Stomach (tissue), 9 donors: ENCODE results near the gene SKA2. TPM values are rescaled to one million over a fixed set of nuclear protein-coding genes. Genes with fewer than 3 reads are reported as not detected.

Source experiments
- DNase-seq, 2 donors: peaks; one replicate each; pipeline versions ENCODE4 v3.0.0 to v3.0.0-alpha.2; 2013 to 2019
- H3K27ac ChIP-seq, 5 donors: fragments of 200-600 bp in 4 of 5; sonication (generic) in 4 of 5; one replicate each; pipeline ENCODE4 v1.5.1; 2013 to 2019; ENCODE audit warnings: mild to moderate bottlenecking in 1 of 5, moderate library complexity in 1 of 5
- H3K27me3 ChIP-seq, 3 donors: fragments of 200-600 bp; sonication (generic); one replicate each; pipeline ENCODE4 v1.5.1; 2017 to 2019; ENCODE audit warnings: mixed run types in 1 of 3
- H3K36me3 ChIP-seq, 4 donors: fragments of 200-600 bp; sonication (generic); 1 replicate in 3 of 4; 2 replicates in 1 of 4; pipeline ENCODE4 v1.5.1; 2016 to 2019
- H3K4me1 ChIP-seq, 4 donors: fragments of 200-600 bp; sonication (generic); one replicate each; pipeline ENCODE4 v1.5.1; 2016 to 2019
- H3K4me3 ChIP-seq, 4 donors: fragments of 200-600 bp; sonication (generic) in 3 of 4; one replicate each; pipeline ENCODE4 v1.5.1; 2016 to 2019; ENCODE audit warnings: mild to moderate bottlenecking in 1 of 4
- H3K9me3 ChIP-seq, 4 donors: fragments of 200-600 bp; sonication (generic); one replicate each; pipeline ENCODE4 v1.5.1; 2016 to 2019
- EP300 ChIP-seq: sonication (generic); formaldehyde crosslinking; IDR thresholded peaks from one replicate; pipeline ENCODE4 v1.6.1; 2017; ENCODE audit warnings: antibody characterized with exemption
- POLR2A ChIP-seq, 4 donors: fragments of 450-650 bp; IDR thresholded peaks; one replicate each; pipeline ENCODE4 v1.6.1; 2016; ENCODE audit warnings: antibody characterized with exemption in 4 of 4, control low read depth in 2 of 4, mild to moderate bottlenecking in 1 of 4, moderate library complexity in 1 of 4
- POLR2AphosphoS5 ChIP-seq, 3 donors: sonication (generic); formaldehyde crosslinking; IDR thresholded peaks; one replicate each; pipeline ENCODE4 v1.6.1; 2016; ENCODE audit warnings: antibody characterized with exemption in 3 of 3
- WGBS, 5 donors: extraction: QIAGEN DNeasy Blood & Tissue Kit in 3 of 5; methylation state at CpG; one replicate each; pipeline versions ENCODE4 v1.1.5 to v1.1.7; 2013 to 2018; 5-methylcytosine and 5-hydroxymethylcytosine counted together
- intact Hi-C: fragments of 100-400 bp; cut with DNase I; formaldehyde crosslinking; loops from one replicate; pipeline ENCODE4 v1.15.1; 2023; ENCODE audit warnings: low total_unique reads
- polyA plus RNA-seq, 3 donors: library from polyadenylated mRNA; stranded (reverse); fragments of 200-250 nt; gene quantifications; one replicate each; pipeline ENCODE4 v1.2.3, GENCODE V29; 2013
- total RNA-seq, 5 donors: library from RNA; depleted of rRNA; stranded (reverse); fragments of >200 nt; gene quantifications; one replicate each; pipeline versions ENCODE4 v1.1.0 to v1.2.3, GENCODE V29; 2014 to 2016
- TF ChIP-seq, protein P1 (sequence below), 7 experiments: fragments of 450-650 bp in 4 of 7; fragments of 200-600 bp in 3 of 7; sonication (generic) in 3 of 7; IDR thresholded peaks; one replicate each; pipeline ENCODE4 v1.5.1; 2016 to 2019; ENCODE audit warnings: antibody characterized with exemption in 7 of 7, control low read depth in 2 of 7, mild to moderate bottlenecking in 1 of 7
- donor health status: healthy with polysubstance abuse.
- donor health status: Bipolar disorder and iron deficiency.
- donor health status: healthy.

Gene SKA2
- total and polyA plus RNA-seq, 8 donors = 7.6 to 72.1 (median 34.5) TPM; not detected in 1

DNA sequence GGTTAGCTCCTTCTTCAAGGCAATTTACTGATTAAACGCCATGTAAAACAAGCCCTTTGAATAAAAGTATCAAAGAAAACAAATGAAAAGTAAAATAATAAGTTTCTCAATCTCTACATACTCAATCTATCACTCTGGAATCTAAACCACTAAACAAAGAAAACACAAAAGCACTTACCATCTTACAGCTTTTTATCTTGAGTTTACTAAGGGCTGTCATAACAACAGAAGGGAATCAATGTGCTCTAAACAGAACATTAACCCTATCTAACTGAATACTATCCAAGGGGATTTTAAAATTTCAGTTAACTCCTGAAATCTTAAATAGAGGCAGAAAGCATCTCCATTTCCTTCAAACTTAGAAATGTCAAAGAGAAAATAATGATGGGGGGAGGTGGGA, 3.4 kb downstream of the SKA2 start:
- 53 to 70% (median 66%) methylated on average over 1 of the region's 1 CpG for WGBS, 5 donors
- no peak for DNase-seq
- peaks cover 0 to 49% (median 29%) of the 10 kb centered on the region in 4 donors for H3K4me1 ChIP-seq
- H3K4me3 ChIP-seq = no peak overlapping the region
- H3K36me3 ChIP-seq = no peaks in the 10 kb centered on the region
- H3K27ac ChIP-seq = peak overlapping the region in 1 of 5 donors; percentile 6
- intact Hi-C loops = no loop called here
- TF ChIP-seq, protein P1, sequence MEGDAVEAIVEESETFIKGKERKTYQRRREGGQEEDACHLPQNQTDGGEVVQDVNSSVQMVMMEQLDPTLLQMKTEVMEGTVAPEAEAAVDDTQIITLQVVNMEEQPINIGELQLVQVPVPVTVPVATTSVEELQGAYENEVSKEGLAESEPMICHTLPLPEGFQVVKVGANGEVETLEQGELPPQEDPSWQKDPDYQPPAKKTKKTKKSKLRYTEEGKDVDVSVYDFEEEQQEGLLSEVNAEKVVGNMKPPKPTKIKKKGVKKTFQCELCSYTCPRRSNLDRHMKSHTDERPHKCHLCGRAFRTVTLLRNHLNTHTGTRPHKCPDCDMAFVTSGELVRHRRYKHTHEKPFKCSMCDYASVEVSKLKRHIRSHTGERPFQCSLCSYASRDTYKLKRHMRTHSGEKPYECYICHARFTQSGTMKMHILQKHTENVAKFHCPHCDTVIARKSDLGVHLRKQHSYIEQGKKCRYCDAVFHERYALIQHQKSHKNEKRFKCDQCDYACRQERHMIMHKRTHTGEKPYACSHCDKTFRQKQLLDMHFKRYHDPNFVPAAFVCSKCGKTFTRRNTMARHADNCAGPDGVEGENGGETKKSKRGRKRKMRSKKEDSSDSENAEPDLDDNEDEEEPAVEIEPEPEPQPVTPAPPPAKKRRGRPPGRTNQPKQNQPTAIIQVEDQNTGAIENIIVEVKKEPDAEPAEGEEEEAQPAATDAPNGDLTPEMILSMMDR (IDR thresholded peaks at IDR 0.05) = no peak
- no peak for TF ChIP-seq EP300
- TF ChIP-seq POLR2A (IDR thresholded peaks at IDR 0.05) = no peak
- TF ChIP-seq POLR2AphosphoS5 (IDR thresholded peaks at IDR 0.05) = no peak
- no peaks in the 10 kb centered on the region for H3K27me3 ChIP-seq
- no peaks in the 10 kb centered on the region for H3K9me3 ChIP-seq

DNA sequence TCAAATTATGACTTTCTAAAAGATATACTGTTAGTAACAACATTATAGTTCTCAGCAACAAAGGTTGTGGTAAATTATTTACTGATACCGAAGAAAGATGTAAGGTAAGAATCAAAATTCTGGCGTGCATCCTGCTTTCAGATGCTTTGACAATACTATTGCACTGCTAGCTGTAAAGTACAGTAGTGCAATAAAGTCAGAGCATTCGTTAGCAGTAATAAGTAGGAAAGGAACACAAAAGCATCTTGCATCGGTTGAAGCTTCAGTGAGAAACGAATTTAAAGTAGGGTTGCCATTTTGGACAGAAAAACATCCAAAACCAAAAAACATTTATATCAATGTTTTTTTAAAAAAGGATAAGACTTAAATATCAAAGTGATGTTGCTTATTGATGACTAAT, 4.0 kb downstream of the SKA2 start:
- 74 to 87% (median 79%) methylated on average over 5 of the region's 5 CpGs for WGBS, 5 donors
- DNase-seq = no peak
- H3K27ac ChIP-seq = no peak overlapping the region
- TF ChIP-seq POLR2A (IDR thresholded peaks at IDR 0.05) = no peak
- TF ChIP-seq EP300 = no peak
- TF ChIP-seq, protein P1 (IDR thresholded peaks at IDR 0.05) = no peak
- TF ChIP-seq POLR2AphosphoS5 (IDR thresholded peaks at IDR 0.05) = no peak
- no peaks in the 10 kb centered on the region for H3K36me3 ChIP-seq
- intact Hi-C loops = no loop called here
- H3K4me1 ChIP-seq = peaks cover 0 to 45% (median 26%) of the 10 kb centered on the region in 4 donors
- H3K9me3 ChIP-seq = no peaks in the 10 kb centered on the region
- H3K4me3 ChIP-seq = no peak overlapping the region
- no peaks in the 10 kb centered on the region for H3K27me3 ChIP-seq

DNA sequence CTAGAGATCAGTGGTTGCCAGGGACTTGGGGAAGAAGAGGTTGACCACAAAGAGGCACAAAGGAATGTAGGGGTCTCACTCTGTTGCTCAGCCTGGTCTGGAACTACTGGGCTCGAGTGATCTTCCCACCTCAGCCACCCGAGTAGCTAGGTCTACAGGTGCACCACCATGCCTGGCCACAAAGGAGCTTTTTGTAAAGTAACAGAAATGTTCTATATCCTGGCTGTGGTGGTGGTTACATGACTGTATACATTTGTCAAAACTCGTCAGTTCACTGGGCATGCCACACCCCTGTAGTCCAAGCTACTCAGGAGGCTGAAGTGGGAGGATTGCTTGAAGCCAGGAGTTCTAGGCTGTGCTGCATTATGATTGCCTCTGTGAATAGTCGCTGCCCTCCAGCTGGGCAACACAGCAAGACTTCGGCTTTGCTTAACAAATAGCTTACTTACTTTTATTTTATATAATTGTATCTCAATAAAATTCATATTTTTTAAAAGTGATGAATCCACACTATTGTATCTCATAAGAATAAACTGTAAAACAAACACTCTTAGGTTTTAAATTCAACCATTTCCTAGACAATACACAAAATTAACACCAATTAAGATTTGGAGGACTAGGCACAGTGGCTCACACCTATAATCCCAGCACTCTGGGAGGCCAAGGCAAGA, 5.0 kb downstream of the SKA2 start:
- TF ChIP-seq EP300 (no peak), POLR2AphosphoS5 (IDR thresholded peaks at IDR 0.05) (no peak), POLR2A (IDR thresholded peaks at IDR 0.05) (no peak)
- TF ChIP-seq, protein P1 (IDR thresholded peaks at IDR 0.05) = no peak
- Histone ChIP-seq H3K36me3 (no peaks in the 10 kb centered on the region), H3K4me1 (peaks cover 0 to 40% (median 24%) of the 10 kb centered on the region in 4 donors), H3K9me3 (no peaks in the 10 kb centered on the region), H3K27me3 (no peaks in the 10 kb centered on the region), H3K4me3 (no peak overlapping the region), H3K27ac (no peak overlapping the region)
- DNase-seq = no peak
- intact Hi-C loops = no loop called here
- 70 to 89% (median 86%) methylated on average over 5 of the region's 5 CpGs for WGBS, 5 donors

DNA sequence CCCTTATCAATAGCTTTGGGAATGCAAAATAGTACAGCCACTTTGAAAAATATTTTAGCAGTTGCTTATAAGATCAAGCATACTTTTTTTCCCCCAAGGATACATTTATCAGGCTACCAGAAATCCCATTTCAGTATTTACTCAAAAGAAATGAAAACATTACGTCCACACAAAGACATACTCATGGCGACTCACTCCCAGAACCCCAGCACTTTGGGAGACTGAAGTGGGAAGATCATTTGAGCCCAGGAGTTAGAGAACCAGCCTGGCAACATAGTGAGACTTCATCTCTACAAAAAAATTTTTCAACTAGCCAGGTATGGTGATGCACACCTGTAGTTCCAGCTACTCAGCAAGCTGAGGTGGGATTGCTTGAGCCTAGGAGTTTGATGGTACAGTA, 5.9 kb downstream of the SKA2 start:
- H3K27ac ChIP-seq = no peak overlapping the region
- H3K36me3 ChIP-seq = no peaks in the 10 kb centered on the region
- 39 to 70% (median 56%) methylated on average over 2 of the region's 2 CpGs for WGBS, 5 donors
- TF ChIP-seq, protein P1 (IDR thresholded peaks at IDR 0.05) = no peak
- no peak for TF ChIP-seq EP300
- TF ChIP-seq POLR2A (IDR thresholded peaks at IDR 0.05) = no peak
- TF ChIP-seq POLR2AphosphoS5 (IDR thresholded peaks at IDR 0.05) = no peak
- no peak overlapping the region for H3K4me3 ChIP-seq
- no peak for DNase-seq
- peaks cover 0 to 39% (median 23%) of the 10 kb centered on the region in 4 donors for H3K4me1 ChIP-seq
- intact Hi-C loops = no loop called here
- H3K27me3 ChIP-seq = no peaks in the 10 kb centered on the region
- no peaks in the 10 kb centered on the region for H3K9me3 ChIP-seq
